HepG2 (cell line): ENCODE results near the gene GLDN. TPM values are rescaled to one million over a fixed set of nuclear protein-coding genes. Genes with fewer than 3 reads are reported as not detected.

Experiments
- CENPX ChIP-seq: sonication (generic); formaldehyde crosslinking; IDR thresholded peaks from 2 replicates; pipeline ENCODE4 v1.9.0; 2021; ENCODE audit warnings: mild to moderate bottlenecking, missing genetic modification reagents, moderate library complexity
- LRRFIP1 ChIP-seq: sonication (generic); formaldehyde crosslinking; conservative IDR thresholded peaks from 2 replicates; pipeline ENCODE4 v1.4.0; 2020; ENCODE audit warnings: missing genetic modification reagents
- NFYC ChIP-seq: IDR thresholded peaks from 2 replicates; pipeline ENCODE4 v1.6.1; 2016; ENCODE audit warnings: missing genetic modification reagents, missing compliant biosample characterization
- NR0B2 ChIP-seq: sonication (generic); formaldehyde crosslinking; IDR thresholded peaks from 2 replicates; pipeline ENCODE4 v1.4.0; 2020; ENCODE audit warnings: mild to moderate bottlenecking, missing genetic modification reagents
- SIN3A ChIP-seq: IDR thresholded peaks from 2 replicates; pipeline ENCODE4 v1.6.1; 2011; ENCODE audit warnings: low read depth, mild to moderate bottlenecking, control low read depth, low read length, borderline replicate concordance
- SIN3B ChIP-seq: fragments of 150-350 bp; IDR thresholded peaks from 2 replicates; pipeline ENCODE4 v1.6.1; 2014; ENCODE audit warnings: low read length
- SUZ12 ChIP-seq: fragments of 150-350 bp; IDR thresholded peaks from 2 replicates; pipeline ENCODE4 v1.6.1; 2014; ENCODE audit warnings: low read depth, low read length
- TSC22D2 ChIP-seq: sonication (generic); formaldehyde crosslinking; IDR thresholded peaks from 2 replicates; pipeline ENCODE4 v1.5.1; 2020; ENCODE audit warnings: missing genetic modification reagents, mild to moderate bottlenecking, borderline replicate concordance
- ZNF326 ChIP-seq: sonication (generic); formaldehyde crosslinking; IDR thresholded peaks from 2 replicates; pipeline ENCODE4 v1.4.0; 2020; ENCODE audit warnings: missing genetic modification reagents, borderline replicate concordance
- ZNF549 ChIP-seq: sonication (generic); formaldehyde crosslinking; IDR thresholded peaks from 2 replicates; pipeline ENCODE4 v1.5.0; 2020; ENCODE audit warnings: missing genetic modification reagents
- ZNF562 ChIP-seq: sonication (generic); formaldehyde crosslinking; IDR thresholded peaks from 2 replicates; pipeline ENCODE4 v1.8.0; 2022; ENCODE audit warnings: missing genetic modification reagents, borderline replicate concordance
- ZSCAN25 ChIP-seq: sonication (generic); formaldehyde crosslinking; IDR thresholded peaks from 2 replicates; pipeline ENCODE4 v1.8.0; 2022; ENCODE audit warnings: mild to moderate bottlenecking, missing genetic modification reagents
- polyA plus RNA-seq, 8 experiments: library from polyadenylated mRNA; depleted of rRNA in 3 of 8; stranded (reverse) in 7 of 8; unstranded in 1 of 8; fragments of >200 nt; fragmentation: Illumina TruSeq in 4 of 8; extraction: Trizol in 4 of 8; gene quantifications; 2 replicates each; pipeline versions ENCODE4 v1.2.1 to v1.2.3, GENCODE V29; 2011 to 2016; ENCODE audit warnings: low read depth in 4 of 8, missing spikeins in 1 of 8, mixed read lengths in 1 of 8; ENCODE audit not compliant: insufficient read depth in 1 of 8
- total RNA-seq, 5 experiments: library from RNA; depleted of rRNA; stranded (reverse); fragments of >200 nt; fragmentation: Illumina TruSeq; extraction: Trizol; gene quantifications; 2 replicates each; pipeline ENCODE4 v1.2.3, GENCODE V29; 2016; ENCODE audit warnings: low read depth in 1 of 5
- TF ChIP-seq, protein P1 (sequence below): IDR thresholded peaks from 2 replicates; pipeline ENCODE4 v1.6.1; 2016; ENCODE audit warnings: missing compliant biosample characterization, missing genetic modification reagents, borderline replicate concordance
- TF ChIP-seq, protein P2 (sequence below): sonication (generic); formaldehyde crosslinking; IDR thresholded peaks from 2 replicates; pipeline ENCODE4 v1.5.1; 2020; ENCODE audit warnings: missing genetic modification reagents, mild to moderate bottlenecking, borderline replicate concordance
- TF ChIP-seq, protein P3 (sequence below): sonication (generic); formaldehyde crosslinking; IDR thresholded peaks from 2 replicates; pipeline ENCODE4 v1.4.0; 2020; ENCODE audit warnings: missing genetic modification reagents

GLDN gene
- total and polyA plus RNA-seq, 2 of the 13 experiments (the other 11 are each of a cell fraction or from before 2014, with no cell fraction given) = 0.86 to 1.0 TPM

GRCh38 chr15:51314391-51315337 lies 26.8 kb upstream of the GLDN start (continued):
- TF ChIP-seq ZNF562 (CRISPR knock-in tag) (no peak), SIN3B (no peak), ZNF549 (no peak), ZNF326 (CRISPR knock-in tag) (no peak), NFYC (CRISPR knock-in tag) (no peak), SUZ12 (no peak), SIN3A (no peak), ZSCAN25 (CRISPR knock-in tag) (peak; percentile 63; the same call in 1 of the 2 replicates), CENPX (CRISPR knock-in tag) (no peak), NR0B2 (CRISPR knock-in tag) (no peak), TSC22D2 (CRISPR knock-in tag) (peak; percentile 67; the same call in 1 of the 2 replicates), LRRFIP1 (no peak)
- TF ChIP-seq, protein P1, sequence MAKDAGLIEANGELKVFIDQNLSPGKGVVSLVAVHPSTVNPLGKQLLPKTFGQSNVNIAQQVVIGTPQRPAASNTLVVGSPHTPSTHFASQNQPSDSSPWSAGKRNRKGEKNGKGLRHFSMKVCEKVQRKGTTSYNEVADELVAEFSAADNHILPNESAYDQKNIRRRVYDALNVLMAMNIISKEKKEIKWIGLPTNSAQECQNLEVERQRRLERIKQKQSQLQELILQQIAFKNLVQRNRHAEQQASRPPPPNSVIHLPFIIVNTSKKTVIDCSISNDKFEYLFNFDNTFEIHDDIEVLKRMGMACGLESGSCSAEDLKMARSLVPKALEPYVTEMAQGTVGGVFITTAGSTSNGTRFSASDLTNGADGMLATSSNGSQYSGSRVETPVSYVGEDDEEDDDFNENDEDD (CRISPR knock-in tag) = peak; percentile 50; the same call in 1 of the 2 replicates
- TF ChIP-seq, protein P2, sequence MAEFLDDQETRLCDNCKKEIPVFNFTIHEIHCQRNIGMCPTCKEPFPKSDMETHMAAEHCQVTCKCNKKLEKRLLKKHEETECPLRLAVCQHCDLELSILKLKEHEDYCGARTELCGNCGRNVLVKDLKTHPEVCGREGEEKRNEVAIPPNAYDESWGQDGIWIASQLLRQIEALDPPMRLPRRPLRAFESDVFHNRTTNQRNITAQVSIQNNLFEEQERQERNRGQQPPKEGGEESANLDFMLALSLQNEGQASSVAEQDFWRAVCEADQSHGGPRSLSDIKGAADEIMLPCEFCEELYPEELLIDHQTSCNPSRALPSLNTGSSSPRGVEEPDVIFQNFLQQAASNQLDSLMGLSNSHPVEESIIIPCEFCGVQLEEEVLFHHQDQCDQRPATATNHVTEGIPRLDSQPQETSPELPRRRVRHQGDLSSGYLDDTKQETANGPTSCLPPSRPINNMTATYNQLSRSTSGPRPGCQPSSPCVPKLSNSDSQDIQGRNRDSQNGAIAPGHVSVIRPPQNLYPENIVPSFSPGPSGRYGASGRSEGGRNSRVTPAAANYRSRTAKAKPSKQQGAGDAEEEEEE = peak; percentile 36; the same call in 1 of the 2 replicates
- TF ChIP-seq, protein P3, sequence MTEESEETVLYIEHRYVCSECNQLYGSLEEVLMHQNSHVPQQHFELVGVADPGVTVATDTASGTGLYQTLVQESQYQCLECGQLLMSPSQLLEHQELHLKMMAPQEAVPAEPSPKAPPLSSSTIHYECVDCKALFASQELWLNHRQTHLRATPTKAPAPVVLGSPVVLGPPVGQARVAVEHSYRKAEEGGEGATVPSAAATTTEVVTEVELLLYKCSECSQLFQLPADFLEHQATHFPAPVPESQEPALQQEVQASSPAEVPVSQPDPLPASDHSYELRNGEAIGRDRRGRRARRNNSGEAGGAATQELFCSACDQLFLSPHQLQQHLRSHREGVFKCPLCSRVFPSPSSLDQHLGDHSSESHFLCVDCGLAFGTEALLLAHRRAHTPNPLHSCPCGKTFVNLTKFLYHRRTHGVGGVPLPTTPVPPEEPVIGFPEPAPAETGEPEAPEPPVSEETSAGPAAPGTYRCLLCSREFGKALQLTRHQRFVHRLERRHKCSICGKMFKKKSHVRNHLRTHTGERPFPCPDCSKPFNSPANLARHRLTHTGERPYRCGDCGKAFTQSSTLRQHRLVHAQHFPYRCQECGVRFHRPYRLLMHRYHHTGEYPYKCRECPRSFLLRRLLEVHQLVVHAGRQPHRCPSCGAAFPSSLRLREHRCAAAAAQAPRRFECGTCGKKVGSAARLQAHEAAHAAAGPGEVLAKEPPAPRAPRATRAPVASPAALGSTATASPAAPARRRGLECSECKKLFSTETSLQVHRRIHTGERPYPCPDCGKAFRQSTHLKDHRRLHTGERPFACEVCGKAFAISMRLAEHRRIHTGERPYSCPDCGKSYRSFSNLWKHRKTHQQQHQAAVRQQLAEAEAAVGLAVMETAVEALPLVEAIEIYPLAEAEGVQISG (CRISPR knock-in tag) = peak; percentile 37; the same call in 1 of the 2 replicates
